Upper lobe of left lung (tissue), 4 donors: ENCODE measurements around the gene DGKI.

Experiments
- CTCF ChIP-seq, 6 experiments: fragments of 450-650 bp in 4 of 6; fragments of 200-600 bp in 2 of 6; sonication (generic) in 2 of 6; IDR thresholded peaks; one replicate each; pipeline ENCODE4 v1.5.1; 2016 to 2019; ENCODE audit warnings: antibody characterized with exemption in 6 of 6
- EP300 ChIP-seq, 4 donors: sonication (generic); formaldehyde crosslinking; IDR thresholded peaks; one replicate each; pipeline ENCODE4 v1.5.1; 2017; ENCODE audit warnings: antibody characterized with exemption in 4 of 4, control low read depth in 2 of 4
- POLR2A ChIP-seq, 4 donors: fragments of 450-650 bp; IDR thresholded peaks; one replicate each; pipeline ENCODE4 v1.5.1; 2016 to 2017; ENCODE audit warnings: antibody characterized with exemption in 4 of 4, mild to moderate bottlenecking in 2 of 4

- no peak for TF ChIP-seq CTCF (IDR thresholded peaks at IDR 0.05)
- TF ChIP-seq POLR2A (IDR thresholded peaks at IDR 0.05): no peak
- TF ChIP-seq EP300 (IDR thresholded peaks at IDR 0.05): no peak
These were observed 369.8 kb downstream of the DGKI start for GRCh38 chr7:137476937-137477336.
